ENCODE data around the gene PACRG.

GRCh38 chr6:163190786-163191185 lies 463.0 kb downstream of the PACRG start:
- TF ChIP-seq CTCF (IDR thresholded peaks at IDR 0.05) (no peak), POLR2A (IDR thresholded peaks at IDR 0.05) (no peak)

Data from ovary (tissue), 3 donors.